HTERT RPE-1 (cell line): ENCODE measurements around the gene KCNH5.
"Not testable (repeated sequence)": the region's sequence is repeated elsewhere in the genome, so short reads cannot be mapped to it uniquely, and the experiment has no call there.

Source experiments
- in situ Hi-C: fragments of 300-500 bp; cut with MboI; formaldehyde crosslinking; loops from 4 replicates; pipeline ENCODE4 v1.14.3; 2020; ENCODE audit warnings: low sequenced_read_pairs

The KCNH5 gene

DNA sequence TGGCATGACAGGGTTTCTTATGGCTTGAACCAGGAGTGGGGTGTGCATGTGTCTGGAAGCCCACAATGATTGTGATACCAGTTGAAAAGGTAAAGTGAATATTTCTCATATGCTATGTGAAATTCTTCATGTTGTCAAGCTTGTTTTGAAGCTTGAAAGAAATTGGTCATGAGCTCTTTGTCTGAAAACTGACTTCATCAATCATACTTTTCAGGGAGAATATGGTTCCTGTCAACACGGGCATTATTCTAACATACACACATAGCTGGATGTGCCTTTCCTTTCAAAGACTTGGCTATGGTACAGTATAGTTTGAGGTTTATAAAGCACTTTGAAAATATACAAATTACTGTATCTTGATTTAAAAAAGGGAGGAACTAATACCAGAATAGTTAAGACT is 158.8 kb downstream of the KCNH5 start:
- in situ Hi-C loops = no loop called here

DNA sequence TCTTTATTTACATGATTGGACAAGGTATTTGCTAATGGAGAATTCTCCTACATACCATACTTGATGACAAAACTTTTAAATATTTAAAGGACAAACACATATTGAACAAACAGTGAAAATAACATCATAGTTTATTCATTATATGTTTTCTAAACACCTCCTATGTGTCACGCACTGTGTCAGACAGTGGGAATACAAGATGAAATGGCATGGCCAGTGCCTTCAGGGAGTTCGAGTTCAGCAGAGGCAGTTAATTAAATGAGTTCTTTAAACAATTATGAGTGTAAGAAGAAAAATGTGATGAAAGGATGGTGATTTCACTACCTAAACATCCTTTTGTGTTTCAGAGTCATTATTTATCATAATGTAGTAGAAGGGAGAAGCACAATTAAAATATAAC is 159.8 kb downstream of the KCNH5 start:
- in situ Hi-C loops = no loop called here

DNA sequence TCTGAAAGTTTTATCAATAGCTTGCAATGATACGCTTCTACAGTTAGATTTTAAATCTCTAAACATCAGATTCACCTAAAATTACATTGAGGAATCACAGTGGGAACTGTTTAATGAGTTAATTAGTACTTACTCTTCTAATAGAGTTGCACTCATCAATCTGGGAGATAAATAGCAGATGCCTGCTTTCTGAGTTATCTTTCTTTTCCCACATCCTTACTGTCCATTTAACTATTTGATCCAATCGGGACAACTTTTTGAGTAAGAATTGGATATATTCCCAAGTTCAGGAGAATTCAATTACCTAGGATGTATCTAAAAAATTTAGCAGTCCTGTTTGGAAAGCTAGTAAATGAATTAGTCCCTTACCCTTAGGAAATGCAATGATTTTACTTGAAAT is 162.3 kb downstream of the KCNH5 start:
- in situ Hi-C loops = no loop called here

DNA sequence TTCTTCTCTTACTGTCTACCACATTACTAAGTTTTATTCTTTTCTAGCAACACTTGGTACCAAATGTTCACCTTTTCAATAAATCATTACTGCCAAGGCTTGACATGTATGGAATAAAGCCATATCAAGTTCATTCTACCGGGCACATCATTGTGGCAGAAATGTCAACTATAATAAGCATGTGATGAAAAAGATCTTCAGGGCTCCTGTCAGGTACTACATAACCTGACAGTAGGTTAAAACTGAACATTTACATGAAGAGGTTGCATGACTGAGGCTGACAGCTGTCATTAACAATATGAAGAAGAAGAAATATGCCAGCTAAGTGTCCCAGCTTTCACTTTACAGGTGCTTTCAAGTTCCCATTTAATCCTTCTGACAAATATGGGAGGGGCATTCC is 178.9 kb downstream of the KCNH5 start:
- in situ Hi-C loops = no loop called here

DNA sequence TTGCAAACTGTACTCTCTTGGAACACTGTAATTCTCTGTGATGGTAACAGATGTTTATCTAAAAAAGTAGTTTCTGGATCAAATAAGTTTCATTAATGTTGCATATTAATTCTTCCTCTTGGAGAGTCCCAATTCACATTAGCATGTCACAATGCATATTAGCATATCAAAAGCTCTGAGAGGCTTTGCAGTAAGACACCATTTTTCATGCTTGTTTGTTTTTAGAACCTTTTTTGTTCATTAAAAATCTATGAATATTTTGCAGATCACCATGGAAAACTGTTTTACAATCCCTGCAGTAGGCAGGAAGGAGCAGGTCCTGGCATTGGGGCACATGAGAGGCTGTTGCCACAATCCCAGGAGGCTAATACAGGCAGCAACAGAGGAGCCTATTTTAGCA is 180.7 kb downstream of the KCNH5 start:
- in situ Hi-C loops = no loop called here

DNA sequence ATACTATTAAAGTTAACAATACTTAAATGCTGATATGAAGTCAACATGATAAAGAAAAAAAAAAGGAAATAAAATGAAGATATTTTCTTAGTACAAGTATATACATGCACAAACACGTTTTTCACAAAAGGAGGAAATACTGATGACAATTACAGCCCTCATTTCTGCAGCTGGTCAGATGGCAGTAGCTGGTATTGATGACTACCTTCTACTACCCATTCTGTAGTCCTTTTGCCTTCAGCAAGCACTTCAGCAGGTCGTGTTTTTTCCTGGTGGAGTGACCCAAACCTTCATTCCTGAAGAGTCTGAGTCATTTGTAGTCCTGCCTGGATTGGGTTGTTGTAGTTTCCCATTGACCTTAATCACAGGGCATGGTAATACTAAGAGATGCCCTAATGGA is 187.2 kb downstream of the KCNH5 start:
- in situ Hi-C loops = not testable (repeated sequence)

DNA sequence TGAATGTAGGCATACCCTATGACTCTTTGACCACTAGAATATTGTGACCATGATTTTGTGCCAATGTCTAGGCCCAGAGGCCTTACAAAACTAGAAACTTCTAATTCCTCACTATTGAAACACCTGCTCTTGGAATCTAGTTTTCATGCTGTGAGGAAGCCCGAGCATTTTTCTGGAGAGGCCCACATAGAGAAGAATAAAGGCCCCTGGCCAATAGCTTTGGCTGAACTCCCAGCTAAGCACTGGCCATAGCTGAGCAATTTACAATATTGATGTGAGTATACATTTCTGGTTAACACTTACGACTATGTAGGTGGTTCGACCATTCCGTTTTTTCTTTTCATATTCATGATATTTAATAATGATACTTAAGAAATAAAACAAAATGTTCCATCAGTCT is 190.3 kb downstream of the KCNH5 start:
- in situ Hi-C loops = no loop called here

DNA sequence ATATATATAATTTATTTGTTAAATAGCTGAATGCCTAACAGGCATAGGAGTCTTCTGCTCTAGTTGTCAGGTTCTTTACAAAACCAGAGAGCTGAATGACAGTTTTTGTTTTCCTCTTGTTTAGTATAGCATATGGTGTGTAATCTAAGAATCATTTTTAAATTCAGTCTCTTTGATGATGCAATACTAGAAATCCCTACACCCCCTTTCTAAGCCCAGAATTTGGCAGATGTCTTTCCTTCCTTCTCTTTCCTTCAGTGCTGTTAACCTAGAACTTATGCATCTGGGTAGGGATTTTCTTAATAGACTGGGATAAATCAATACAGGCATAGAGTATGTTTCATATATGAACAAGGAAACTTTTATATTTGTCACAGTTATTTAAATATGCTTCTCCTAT is 198.1 kb downstream of the KCNH5 start:
- in situ Hi-C loops = no loop called here

DNA sequence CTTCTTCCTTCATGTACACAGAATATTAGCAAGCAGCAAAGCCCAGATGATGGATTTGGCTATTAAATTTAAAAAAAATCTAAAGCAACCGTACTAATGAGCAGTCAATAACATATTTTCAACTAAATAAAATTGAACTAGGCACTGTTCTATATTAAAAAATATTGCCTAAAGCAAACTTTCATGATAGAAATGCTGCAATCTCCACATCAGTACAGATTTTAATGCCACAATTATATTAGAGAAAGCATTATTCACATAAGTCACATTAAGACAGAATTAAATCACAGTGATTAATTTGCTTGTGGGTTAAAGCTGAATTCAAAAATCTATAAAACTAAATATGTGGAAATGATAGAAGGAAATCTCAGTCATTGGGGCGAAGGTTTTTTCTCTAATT is 200.7 kb downstream of the KCNH5 start:
- in situ Hi-C loops = no loop called here

DNA sequence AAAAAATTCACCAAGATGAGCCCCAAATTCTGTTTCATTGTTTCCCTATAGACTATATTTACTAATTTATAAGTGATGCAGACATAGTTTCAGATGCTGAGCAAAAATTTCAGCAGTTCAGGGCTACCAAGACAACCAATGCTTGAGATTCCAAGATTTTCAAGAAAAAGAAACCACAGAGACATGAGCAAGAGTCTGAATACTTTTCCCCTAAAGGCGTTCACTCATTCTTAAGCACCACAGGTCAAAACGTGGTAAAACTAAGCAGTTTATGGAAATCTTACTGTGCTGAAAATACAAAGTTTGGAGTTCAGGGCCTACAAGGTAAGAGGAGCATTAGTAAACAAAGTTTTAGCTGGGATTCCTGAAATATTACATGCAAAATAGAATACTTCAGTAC is 221.2 kb downstream of the KCNH5 start:
- in situ Hi-C loops = no loop called here

DNA sequence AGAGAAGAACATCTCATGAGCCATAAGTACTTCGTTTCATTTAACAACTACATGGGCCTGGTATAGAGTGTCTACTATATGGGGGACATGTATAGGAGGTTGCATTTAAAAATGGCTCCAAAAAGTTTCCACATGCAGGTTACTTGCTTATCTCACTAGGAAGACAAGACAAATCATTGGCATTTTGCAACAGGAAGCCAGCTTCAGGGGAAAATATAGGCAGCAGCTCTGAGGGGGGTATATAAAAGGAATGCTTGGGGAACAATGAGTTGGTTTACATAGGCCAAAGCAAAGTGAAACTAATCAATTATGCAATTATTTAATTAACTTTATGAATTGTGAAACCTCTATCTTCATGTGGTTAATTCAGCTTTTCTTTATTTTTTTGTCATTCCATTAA is 225.3 kb downstream of the KCNH5 start:
- in situ Hi-C loops = no loop called here

DNA sequence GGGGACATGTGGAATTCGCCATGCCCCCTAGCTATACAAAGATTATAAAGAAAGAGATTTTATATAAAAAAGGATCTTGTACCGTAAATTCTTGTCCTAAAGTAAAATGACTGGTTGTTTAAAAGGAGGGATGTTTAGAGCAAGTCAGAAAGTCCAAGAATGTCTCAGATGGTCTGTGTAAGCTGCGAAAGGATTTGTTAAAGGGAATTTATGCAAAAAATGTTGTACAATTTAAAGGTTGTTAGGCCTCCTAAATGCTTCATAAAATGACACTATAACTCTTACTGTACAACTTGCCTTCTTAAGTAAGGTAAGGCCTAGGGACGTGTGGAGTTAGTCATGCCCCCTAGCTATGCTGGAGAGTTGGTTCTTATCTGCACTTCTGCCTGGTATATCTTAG is 237.6 kb downstream of the KCNH5 start:
- in situ Hi-C loops = no loop called here

DNA sequence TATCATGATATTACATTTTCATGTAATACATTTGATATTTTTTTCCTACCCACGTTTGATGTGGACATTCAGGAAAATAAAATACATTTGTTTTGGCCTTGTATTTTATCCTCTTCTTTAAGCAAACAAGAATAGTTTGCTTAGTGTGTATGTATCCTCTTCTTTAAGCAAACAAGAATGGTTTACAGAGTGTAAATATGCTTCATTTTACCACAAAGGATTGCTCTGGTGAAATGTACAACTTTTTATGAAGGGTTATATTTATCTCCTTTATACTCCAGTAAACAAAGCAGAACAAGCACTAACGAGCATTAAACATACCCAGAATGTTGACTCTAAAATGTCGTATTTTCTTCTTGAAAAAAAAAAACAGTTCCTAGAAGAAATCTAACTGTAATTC is 244.7 kb downstream of the KCNH5 start:
- in situ Hi-C loops = no loop called here

DNA sequence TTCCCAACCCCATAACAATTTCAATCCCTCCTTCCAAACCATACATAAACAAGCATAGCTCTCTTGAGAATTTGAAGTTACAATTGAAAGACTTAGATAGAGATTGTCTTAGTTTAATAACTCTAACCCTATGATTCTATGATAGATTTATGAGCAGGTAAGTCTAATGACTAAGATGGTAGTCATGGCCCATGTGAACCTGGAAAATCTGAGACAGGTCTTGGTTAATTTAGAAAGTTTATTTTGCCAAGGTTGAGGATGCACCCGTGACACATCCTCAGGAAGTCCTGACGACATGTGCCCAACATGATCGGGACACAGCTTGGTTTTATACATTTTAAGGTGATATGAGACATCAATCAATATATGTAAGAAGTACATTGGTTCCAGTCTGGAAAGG is 248.8 kb downstream of the KCNH5 start:
- in situ Hi-C loops = no loop called here

DNA sequence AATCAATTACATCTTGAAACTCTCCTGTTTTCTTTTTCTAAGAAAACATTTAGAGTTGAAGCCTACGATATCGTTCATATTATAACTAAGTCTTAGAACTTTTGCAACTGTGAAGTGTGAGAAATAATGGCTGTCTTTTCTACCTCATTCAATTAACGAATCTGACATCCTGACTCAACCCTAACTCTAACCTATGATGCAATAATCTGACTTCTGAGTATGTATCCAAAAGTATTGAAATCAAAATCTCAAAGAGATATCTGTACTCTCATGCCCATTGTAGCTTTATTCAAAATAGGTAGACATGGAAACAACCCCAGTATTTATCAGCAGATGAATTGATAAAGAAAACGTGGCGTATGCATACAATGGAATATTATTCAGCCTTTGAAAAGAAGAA is 252.7 kb downstream of the KCNH5 start:
- in situ Hi-C loops = no loop called here

DNA sequence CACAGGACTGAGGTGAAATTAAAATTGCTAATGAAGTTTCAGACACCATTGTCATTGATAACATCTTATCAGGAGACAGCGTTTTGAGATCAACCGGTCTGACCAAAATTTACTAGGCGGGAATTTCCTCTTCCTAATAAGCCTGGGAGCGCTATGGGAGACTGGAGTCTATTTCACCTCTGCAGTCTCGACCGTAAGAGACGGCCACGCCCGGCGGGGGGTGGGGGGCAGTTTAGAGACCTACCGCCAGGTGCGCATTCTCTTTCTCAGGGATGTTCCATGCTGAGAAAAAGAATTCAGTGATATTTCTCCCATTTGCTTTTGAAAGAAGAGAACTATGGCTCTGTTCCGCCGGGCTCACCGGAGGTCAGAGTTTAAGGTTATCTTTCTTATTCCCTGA is 263.9 kb downstream of the KCNH5 start:
- in situ Hi-C loops = not testable (repeated sequence)

DNA sequence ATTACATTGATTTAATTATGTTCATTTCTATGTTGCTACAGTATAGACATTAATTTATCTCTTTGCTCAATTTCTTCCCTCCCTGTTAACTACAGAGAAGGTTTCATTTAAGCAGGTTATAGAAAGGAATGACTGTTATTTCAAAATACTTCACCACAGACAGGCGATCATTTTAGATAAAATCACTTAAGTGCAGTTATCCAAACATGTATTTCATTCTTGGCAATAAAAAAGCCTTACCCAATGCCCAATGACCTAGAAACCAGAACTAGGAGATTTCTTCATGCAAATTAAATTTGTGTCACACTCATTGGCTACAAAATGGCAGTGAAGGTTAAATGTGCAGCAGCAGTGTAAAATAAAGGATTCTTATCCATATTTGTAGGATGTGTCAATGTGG is 266.4 kb downstream of the KCNH5 start:
- in situ Hi-C loops = no loop called here

DNA sequence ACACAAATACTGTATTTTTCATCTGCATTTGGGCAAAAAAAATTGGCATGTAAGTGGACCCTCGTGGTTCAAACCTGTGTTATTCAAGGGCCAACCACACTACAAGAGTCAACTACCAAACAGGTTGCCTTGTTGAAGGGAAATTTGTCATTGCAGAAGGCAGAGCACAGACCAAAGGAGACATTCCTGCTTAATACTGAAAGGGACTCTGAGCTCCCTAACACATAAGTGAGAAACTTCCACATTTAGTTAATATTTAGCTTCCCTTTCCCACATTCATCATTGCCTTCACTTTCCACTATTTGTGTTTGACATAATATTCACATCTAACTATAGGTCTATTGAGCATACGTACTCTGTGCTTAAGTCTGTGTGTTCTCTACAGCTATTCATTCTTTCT is 266.9 kb downstream of the KCNH5 start:
- in situ Hi-C loops = no loop called here

DNA sequence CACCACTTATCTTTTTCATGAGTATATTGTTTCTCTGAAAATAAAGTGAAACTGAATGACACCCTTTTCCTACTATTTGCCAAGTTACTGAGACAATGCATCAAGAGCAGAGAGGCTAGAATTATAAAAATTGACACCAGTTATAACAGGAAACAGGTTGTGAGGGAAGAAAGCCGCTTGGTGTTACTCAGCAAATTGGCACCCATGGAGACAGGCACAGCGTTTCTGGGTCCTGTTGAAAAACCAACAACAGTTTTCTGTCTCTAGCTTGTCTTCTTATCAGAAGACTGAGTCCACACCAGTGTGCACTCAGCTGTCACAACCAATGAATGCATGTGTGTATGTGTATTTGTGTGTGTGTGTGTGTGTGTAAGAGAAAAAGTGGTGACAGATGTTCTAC is 267.7 kb downstream of the KCNH5 start:
- in situ Hi-C loops = no loop called here

DNA sequence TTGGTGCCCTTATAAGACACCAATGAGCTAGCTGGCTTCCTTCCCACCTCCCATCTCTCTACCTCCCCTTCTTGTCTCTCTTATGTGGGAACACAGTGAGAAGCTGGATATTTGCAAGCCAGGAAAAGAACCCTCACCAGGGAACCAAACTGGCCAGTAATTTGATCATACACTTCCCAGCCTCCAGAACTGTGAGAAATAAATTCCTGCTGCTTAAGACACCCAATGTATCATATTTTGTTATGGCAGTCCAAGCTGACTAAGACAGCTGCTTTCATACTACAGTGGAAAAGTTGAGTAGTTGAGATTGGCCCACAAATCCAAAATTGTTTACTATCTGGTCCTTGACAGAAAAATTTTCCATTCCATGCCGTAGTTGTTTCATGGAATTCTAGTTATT is 269.0 kb downstream of the KCNH5 start:
- in situ Hi-C loops = no loop called here

DNA sequence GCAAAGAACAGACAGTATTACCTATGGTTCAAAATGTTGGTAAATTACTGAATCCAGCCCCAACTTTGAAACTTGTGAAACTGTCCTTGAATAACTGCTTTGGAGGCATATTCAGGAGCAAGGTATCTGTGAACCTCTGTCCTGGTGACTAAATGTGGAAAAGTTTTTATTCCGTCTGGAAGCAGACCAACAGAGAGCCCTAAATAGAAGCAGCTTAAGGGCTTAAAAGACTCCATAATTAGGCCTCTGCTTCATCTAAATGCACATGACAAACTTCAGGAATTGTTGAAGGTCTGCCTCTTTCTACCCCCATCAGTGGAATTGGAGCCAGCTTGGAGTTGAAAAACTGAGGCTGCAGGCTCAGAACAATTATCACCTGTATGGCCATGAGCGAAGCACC is 276.5 kb downstream of the KCNH5 start:
- in situ Hi-C loops = no loop called here

DNA sequence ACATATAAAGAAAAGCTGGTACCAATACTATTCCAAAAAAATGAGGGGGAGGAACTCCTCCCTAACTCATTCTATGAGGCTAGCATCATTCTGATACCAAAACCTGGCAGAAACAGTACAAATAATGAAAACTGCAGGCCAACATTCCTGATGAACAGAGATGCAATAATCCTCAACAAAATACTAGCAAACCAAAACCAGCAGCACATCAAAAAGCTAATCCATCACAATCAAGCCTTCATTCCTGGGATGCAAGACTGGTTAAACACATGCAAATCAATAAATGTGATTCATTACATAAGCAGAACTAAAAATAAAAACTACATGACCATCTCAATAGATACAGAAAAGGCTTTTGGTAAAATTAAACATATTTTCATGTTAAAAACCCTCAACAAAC is 281.3 kb downstream of the KCNH5 start:
- in situ Hi-C loops = no loop called here

DNA sequence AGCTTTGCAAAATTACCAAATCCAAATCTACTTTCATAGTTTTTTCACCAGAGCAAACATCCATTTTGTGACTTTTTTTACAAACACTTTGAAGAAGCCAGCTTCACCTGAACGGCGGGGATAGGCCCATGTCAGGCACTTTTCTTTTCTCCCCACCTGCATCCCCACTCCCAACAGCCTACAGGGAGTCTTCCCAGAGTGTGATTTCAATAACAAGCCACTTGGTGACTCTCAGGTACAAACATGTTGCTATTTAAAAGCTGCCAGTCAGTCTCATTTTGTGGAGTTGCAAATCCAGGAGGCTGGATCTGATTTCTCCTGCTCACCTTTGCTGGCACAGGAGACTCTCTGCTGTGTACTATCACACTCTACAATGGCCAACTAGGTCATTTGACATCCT is 285.5 kb downstream of the KCNH5 start:
- in situ Hi-C loops = no loop called here

DNA sequence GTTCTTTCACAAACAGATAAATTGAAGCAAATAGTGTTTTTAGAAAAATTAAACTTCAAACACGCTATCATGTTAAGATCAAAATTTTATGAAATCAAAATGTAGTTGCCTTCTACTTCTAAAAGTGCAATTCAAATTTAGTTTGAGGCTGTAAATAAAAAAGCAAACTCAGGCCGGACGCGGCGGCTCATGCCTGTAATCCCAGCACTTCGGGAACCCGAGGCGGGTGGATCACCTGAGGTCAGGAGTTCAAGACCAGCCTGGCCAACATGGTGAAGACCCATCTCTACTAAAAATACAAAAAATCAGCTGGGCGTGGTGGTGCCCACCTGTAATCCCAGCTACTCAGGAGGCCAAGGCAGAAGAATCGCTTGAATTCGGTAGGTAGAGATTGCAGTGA is 298.4 kb downstream of the KCNH5 start:
- in situ Hi-C loops = not testable (repeated sequence)
